IgD-negative memory B cell (primary cell): Measurements from ENCODE around the gene STMN1. TPM values are rescaled to one million over a fixed set of nuclear protein-coding genes. Genes with fewer than 3 reads are reported as not detected.

Source experiments
- H3K27ac Mint-ChIP-seq, 3 donors: one replicate each; pipeline ENCODE4 v1.8.0; 2020 to 2022; ENCODE audit warnings: mild to moderate bottlenecking in 3 of 3, mixed read lengths in 3 of 3, moderate library complexity in 1 of 3
- H3K27me3 Mint-ChIP-seq: one replicate; pipeline ENCODE4 v1.8.0; 2021; ENCODE audit warnings: mixed read lengths
- H3K36me3 Mint-ChIP-seq: one replicate; pipeline ENCODE4 v1.8.0; 2020; ENCODE audit warnings: mild to moderate bottlenecking, mixed read lengths
- H3K4me1 Mint-ChIP-seq, 3 donors: one replicate each; pipeline ENCODE4 v1.8.0; 2020 to 2022; ENCODE audit warnings: mixed read lengths in 3 of 3, mild to moderate bottlenecking in 1 of 3
- H3K4me3 Mint-ChIP-seq, 4 donors: one replicate each; pipeline ENCODE4 v1.8.0; 2020 to 2022; ENCODE audit warnings: mild to moderate bottlenecking in 4 of 4, mixed read lengths in 4 of 4, moderate library complexity in 3 of 4
- H3K9me3 Mint-ChIP-seq, 3 donors: one replicate each; pipeline ENCODE4 v1.8.0; 2020 to 2021; ENCODE audit warnings: mixed read lengths in 3 of 3, mild to moderate bottlenecking in 1 of 3
- polyA plus RNA-seq: library from polyadenylated mRNA; unstranded; fragments of 300-500 nt; fragmentation: Illumina TruSeq; gene quantifications from one replicate; pipeline ENCODE4 v1.2.3, GENCODE V29; 2021

The STMN1 gene
- polyA plus RNA-seq, 1 donor from 2014 or later: 47.4 TPM

- Mint-ChIP-seq H3K4me3 (peak within 1 kb of the TSS; percentile 89 to 99 (median 98)), H3K4me1 (peaks cover 15 to 22% (median 18%) of the 10 kb centered on the region in 3 donors), H3K9me3 (no peaks in the 10 kb centered on the region), H3K27me3 (no peaks in the 10 kb centered on the region), H3K36me3 (peaks cover 3% of the 10 kb centered on the region), H3K27ac (peak within 1 kb of the TSS; percentile 94 to 98 (median 96))
Observed at GRCh38 chr1:25858906-25859789, 47.1 kb downstream of the STMN1 start, which contains the start of gene AUNIP. TSS of gene AUNIP (minus strand) at chr1:25859457. CDS start at chr1:25859357, 100 bp downstream.

- Mint-ChIP-seq H3K27me3 (no peaks in the 10 kb centered on the region), H3K36me3 (peaks cover 3% of the 10 kb centered on the region), H3K9me3 (no peaks in the 10 kb centered on the region), H3K27ac (peak overlapping the region in 2 of 3 donors; percentile 25 to 31), H3K4me1 (peaks cover 15 to 22% (median 18%) of the 10 kb centered on the region in 3 donors), H3K4me3 (peak overlapping the region; percentile 89 to 99 (median 98))
Observed at GRCh38 chr1:25858494-25858893, 47.7 kb downstream of the STMN1 start.

- H3K36me3 Mint-ChIP-seq: peaks cover 2% of the 10 kb centered on the region
- H3K9me3 Mint-ChIP-seq: no peaks in the 10 kb centered on the region
- peaks cover 13 to 22% (median 16%) of the 10 kb centered on the region in 3 donors for H3K4me1 Mint-ChIP-seq
- no peak overlapping the region for H3K4me3 Mint-ChIP-seq
- no peaks in the 10 kb centered on the region for H3K27me3 Mint-ChIP-seq
- H3K27ac Mint-ChIP-seq: no peak overlapping the region
Observed at GRCh38 chr1:25856856-25857255, 49.4 kb downstream of the STMN1 start.

GRCh38 chr1:25854554-25854953, 51.7 kb downstream of the STMN1 start:
- H3K4me1 Mint-ChIP-seq: peaks cover 4 to 7% (median 6%) of the 10 kb centered on the region in 3 donors
- H3K27me3 Mint-ChIP-seq: no peaks in the 10 kb centered on the region
- no peaks in the 10 kb centered on the region for H3K9me3 Mint-ChIP-seq
- no peak overlapping the region for H3K27ac Mint-ChIP-seq
- peak overlapping the region in 1 of 4 donors; percentile 6 for H3K4me3 Mint-ChIP-seq
- peaks cover 3% of the 10 kb centered on the region for H3K36me3 Mint-ChIP-seq

Other genes starting within 250 kb of the STMN1 start
- 1.2 TPM for gene SELENON, start 106.2 kb downstream of the STMN1 start, polyA plus RNA-seq
- gene MTFR1L, start 86.5 kb downstream of the STMN1 start, polyA plus RNA-seq: 39.6 TPM
- gene AUNIP, start 47.0 kb downstream of the STMN1 start, polyA plus RNA-seq: not detected
- 0.73 TPM for gene PAQR7, start 30.7 kb downstream of the STMN1 start, polyA plus RNA-seq
- 8.6 TPM for gene PAFAH2, start 91.6 kb upstream of the STMN1 start, polyA plus RNA-seq
- not detected for gene EXTL1, start 115.4 kb upstream of the STMN1 start, polyA plus RNA-seq
- gene SLC30A2, start 139.7 kb upstream of the STMN1 start, polyA plus RNA-seq: not detected
- gene TRIM63, start 161.2 kb upstream of the STMN1 start, polyA plus RNA-seq: not detected
- gene PDIK1L, start 205.4 kb upstream of the STMN1 start, polyA plus RNA-seq: 3.7 TPM